ENCODE measurements around the gene CARD10.

Gene CARD10

DNA sequence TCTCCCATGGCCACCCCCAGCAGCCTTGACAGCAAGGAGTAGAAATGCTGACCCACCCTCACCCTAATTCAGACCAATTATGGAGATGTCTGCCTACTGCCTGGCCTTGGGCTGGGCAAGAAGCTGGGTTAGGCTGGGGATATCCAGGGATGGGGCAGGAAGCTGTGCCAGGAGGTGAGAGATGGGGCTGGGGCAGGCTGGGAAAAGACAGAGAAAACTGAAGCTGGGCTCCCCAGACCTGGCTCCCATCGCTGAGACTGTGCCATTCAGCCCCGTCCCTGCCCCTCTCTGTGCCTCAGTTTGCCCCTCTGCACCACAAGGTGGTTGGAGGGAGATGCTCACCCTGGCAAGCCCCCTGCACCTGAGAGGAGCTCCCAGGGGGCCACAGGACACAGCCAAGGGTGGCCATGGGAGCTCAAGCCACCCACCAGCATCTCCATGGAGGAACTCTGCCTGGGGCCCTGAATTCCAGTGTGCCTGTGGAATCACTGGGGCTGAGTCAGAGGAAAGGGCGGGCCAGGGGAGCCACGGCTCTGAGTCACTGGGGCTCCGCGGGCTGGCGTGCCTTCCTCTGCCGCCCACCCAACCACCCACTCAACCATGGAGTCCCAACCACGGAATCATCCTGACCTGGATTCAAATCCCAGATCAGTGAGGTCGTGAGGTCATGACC lies 6.0 kb upstream of the CARD10 start:
- DNase-seq, result no peak

DNA sequence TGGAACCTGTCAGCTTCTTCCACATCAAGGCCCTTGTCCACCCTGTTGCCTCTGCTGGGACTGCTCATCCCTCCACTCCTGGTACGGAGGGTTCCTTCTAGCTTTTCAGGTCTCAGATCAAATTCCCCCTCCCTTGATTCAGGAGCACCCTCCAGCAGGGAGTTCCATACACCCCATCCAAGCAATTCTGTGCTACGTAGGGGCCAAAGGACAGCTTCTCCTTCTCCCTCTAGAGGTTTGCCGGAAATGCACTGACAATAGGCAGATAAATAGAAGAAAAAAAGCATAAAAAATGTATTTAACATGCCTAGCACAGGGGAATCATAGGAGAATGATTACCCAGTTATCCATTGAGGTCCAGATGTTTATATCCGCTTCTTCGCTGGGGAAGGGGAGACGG lies 3.3 kb upstream of the CARD10 start:
- DNase-seq, result no peak

DNA sequence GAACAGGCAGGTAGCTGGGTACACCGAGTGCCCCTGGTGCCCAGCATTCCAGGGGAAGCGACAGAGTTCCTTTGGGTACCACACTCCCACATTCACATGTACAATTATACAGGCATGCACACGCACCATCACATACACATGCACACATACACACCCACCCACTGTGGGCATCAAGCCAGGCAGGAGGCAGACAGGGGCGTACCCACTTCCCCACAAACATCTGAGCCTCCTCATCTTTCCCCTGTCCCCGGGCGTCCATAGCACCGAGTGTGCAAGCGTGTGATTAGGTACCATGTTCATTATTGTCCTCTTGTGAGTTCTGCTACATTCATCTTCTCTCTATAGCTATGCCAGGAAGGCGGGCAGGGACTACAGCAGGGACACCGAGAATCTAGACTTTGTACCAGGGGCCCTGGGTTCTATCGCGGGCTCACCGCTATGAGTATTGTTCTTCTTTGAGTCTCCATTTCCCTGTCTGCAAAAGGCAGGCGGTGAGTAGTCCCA lies 2.1 kb upstream of the CARD10 start:
- DNase-seq, result no peak

DNA sequence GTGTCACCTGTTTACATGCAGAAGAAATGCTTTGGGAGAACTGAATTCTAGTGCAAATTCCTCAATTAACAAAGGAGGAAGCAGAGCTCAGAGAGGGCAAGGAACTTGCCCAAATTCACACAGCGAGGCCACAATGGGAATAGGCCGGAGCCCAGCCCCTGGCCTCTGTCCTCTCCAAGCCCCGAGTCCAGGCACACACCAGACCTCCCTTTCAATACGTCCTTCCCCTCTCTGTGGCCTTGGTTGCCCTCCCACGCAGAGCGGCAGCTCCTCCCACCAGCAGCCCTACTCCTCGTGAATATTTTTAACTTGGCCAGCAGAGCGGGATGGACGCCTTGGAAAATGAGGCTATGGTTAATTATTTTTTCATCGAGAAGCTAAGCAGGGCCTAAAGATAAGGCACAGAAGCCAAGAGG lies 1.6 kb upstream of the CARD10 start:
- no peak for DNase-seq

DNA sequence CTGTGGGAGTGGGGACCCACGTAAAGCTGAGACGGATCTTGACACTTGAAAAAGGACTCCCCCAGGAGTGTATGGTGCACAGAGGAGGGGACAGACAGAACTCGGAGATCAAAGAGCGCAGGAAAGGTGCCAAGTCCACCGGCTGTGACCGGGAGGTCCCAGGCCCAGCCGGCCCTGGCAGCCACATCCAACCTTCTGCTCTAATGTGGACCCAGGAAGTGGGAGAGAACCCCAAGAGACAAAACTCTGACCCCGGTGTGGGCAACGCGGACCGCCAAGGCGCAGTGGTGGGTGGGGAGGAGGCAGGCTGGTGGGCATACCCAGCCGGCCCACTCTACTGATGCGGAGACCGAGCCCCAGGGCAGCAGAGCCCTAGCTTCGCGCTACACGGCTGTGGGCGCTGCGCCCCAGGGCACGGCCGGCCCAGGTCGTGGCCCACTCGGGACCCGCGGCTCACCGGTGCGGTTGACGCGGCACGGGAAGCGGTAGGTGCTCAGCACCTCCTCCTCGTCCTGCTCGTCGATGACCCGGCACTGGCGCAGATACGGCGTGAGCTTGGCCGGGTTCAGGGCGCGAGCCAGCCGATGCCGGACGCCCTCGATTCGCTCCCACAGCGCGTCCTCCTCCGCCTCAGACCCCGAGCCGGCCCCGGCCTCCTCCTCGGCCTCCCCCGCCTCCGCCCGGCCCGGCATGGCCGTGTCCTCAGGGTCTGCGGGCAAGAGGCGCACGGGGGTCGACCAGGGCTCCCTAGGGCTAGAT lies 527 bp downstream of the CARD10 start:
- no peak for DNase-seq

DNA sequence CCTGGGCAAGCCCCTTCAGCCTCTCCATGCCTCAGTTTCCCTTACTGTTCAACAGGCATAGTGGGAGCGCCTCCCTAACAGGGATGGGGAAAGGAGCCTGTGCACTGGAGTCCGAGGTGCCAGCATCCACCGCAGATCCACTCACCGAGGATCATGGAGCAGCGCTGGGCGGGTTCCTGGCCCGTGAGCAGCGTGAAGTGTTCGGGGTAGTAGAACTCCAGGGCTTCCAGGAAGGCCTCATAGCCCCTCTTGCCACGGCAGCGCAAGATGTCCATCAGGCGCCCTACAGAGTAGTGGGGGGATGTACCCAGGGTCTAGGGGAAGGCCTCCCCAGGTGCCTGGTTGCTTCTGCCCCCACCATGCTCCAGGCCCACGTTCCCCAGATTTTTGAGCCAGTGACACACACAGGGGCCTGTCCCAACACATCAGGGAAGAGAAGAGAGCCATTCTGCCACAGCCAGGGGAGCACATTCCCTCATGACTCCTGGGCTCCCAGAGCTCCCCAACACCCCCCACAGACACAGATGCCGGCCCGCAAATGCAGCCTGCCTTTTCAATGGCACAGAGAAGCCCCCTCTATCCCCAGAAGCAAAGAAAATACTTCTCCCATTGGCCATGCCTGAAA lies 1.3 kb downstream of the CARD10 start:
- DNase-seq, result no peak

DNA sequence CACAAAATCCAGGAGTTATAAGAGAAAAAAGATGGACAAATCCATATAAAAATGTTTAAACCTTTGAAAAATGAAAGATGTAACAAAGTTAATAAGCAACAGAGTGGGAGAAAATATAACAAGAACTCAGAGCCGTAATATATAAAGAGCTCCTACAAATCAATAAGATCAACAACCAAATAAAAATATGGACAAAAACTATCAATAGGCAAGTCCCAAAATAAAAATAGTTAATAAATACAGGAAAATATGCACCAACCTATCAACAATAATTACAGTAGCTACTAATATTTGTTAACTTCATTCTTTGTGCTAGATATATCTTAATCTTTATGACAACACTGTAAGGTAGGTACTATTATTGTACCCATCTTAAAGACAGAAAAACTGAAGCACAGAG lies 2.8 kb downstream of the CARD10 start:
- no peak for DNase-seq

DNA sequence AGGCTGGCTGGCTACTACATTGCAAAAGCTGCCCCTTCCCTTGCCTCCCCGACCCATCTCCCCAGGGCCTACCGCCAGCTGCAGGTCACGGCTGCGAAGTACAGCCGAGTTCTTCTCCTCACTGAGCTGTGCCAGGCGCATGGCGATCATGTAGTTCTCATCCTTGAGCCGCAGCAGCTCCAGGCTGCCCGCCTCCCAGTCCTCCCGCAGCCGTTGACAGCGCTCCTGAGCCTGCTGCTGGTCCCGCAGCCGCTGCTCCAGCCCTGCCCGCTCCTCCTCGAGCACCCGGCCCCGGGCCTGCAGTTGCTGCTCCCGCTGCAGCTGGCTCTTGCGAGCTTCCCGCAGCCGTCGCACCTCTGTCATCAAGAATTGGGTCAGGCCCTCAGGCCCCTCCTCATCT lies 3.3 kb downstream of the CARD10 start:
- DNase-seq, result no peak

DNA sequence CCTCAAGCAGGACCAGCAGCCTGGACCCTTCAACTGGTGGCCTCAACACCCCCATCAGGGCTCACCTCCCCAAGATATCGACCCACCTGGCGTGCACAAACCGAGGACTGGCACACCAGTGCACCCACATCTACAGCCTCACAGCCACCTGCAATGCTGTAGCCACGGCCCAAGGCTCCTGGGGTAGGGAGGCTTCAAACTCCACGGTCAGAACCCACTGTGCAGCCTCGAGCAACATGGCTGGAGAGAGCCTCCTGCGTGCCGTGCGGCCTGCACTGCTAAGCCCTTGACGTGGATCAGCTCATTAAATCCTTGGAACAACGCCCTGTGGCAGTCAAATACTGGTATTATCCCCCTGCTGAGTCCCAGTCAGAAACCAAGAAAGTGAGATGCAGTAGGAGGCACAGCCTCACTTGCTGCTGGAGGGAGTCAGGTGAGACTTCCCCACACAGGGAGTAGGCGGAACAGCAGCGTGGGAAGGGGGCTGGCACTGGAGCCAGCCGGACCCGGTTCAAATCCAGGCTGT lies 4.6 kb downstream of the CARD10 start:
- peak; percentile 10 to 46 for DNase-seq

DNA sequence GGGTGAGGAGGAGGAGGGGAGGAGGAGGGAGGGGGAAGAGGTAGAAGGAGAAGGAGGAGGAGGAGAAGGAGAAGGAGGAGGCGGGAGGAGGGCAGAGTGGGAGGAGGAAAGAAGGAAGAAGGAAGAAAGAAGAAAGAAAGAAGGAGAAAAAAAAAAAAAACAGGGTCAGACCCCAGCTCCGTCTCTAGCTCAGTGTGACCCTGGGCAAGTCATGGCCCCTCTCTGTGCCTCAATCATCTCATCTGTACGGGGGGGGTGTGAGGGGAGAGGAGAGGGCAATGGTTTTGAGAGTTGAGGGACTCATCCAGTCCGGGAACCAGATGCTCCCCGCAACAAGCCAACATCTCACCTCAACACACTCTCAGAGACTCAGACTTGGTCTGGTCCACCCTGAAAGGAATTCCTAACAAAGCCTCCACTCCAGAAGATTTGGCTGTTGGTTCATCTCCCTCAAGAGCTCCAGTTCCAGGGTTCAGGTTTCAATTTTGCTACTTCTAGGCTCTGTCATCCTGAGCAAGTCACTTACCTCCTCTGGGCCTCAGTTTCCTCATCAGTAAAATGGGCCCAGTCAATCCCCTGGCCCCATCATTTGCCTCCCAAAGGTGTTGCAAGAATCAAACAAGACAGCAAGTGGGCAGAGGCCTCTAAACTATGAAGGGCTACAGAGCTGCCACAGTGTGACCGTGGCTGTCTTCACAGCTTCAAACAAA lies 7.7 kb downstream of the CARD10 start:
- no peak for DNase-seq

DNA sequence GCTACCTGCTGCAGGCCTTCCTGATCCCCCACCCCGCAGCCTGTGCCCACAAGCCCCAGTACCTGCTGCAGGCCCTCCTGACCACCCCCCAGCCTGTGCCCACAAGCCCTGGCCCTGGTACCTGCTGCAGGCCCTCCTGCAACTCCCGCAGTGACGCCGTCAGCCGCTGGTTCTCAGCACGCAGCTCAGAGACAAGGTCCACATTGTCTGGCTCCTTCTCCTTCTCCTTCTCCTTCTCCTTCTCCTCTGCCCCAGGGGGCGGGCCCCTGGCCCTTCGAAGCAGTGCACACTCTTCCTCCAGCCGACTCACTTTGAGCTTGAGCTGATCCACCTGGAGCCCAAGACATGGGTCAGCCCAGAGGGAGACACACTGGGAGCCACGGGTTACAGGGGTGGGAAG lies 9.1 kb downstream of the CARD10 start:
- DNase-seq, result no peak

DNA sequence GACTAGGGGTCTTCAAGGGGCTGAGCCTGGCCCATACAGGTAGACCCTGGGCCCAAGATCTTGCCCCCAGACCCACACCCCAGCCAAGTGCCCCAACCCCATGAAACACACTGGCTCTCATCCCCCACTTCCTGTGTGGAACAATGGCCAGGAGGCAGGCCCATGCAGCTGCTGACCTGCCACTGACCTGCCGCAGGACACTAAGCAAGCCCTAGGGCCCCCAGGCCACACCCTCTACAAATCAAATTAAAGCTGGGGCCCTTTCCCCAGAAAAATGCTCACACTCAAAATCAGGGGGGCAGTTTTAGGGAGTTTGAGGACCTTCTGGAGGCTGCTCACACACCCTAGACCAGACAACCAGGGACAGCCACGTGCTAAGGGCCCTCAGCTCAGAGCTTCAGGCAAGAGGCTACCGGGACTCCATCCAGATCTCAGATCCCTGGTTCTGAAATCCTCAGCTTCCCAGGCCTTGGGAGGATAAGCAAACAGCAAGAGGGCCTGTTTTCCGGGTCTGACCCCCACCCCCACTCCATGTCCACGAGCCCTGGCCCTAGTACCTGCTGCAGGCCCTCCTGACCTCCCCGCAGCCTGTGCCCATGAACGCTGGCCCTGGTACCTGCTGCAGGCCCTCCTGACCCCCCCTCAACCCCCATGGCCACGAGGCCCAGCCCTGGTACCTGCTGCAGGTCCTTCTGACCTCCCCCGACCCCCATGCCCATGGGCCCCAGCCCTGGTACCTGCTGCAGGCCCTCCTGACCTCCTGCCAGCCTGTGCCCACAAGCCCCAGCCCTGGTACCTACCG lies 10.0 kb downstream of the CARD10 start:
- no peak for DNase-seq

DNA sequence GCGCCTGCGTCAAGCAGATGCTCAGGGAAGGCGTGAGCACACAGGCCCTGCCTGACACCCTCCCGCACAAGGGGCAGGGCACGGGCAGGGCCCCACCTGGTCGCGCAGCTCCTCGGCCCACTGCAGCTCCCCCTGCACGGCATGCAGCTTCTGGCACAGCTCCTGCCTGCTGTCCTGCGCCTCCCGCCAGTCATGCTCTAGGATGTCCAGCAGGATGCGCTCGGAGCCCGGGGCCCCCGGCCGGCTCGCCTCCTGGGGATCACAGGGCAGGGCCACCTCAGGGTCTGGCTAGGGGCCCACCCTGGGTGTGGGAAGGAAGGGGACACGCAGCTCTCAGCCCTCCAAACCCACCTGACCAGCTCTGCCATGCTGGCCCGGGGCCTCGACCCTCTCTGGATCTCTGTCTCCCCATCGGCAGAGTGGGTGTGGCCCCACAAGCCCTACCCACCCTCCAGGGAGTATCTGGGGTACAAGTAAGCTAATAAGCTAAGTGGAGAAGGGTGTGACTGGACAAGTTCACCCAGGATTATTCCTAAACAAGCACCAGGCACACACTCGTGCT lies 10.7 kb downstream of the CARD10 start:
- no peak for DNase-seq

DNA sequence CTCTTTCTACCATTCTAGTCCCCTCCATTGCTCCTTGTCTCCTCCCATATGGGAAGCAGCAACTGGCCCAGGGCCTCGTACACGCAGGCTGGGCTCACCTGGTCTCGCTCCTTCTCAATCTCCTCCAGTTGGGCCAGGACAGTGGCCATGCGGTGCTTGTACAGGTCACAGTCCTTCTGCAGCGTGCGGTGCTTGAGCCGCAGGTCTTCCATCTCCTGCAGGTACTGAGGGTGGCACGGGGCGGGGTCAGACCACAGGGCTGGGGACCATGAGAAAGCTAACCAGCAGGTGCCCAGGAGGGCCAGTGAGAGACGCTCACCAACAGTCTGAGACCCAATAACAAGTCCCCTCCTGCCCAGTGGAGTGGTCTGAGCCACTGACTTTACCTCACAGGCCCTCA lies 11.5 kb downstream of the CARD10 start:
- DNase-seq, result no peak

DNA sequence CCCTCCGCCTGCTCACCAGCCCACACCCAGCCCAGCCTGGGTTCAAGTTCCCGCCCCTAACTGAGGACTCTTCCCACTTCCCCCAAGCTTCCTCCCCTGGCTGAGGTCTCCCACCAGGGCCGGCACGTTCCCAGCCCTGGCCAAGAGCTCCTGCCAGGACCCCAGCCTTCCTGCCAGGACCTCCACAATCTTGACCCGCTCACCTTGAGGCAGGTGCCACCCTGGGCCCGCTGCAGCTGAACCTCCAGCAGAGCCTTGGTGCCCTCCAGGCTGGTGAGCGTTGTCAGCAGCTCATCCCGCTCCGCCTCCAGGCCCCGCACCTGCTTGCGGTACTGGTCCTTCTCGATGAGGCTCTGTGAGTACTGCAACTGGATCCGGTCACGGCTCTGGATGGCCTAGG lies 13.2 kb downstream of the CARD10 start:
- no peak for DNase-seq

DNA sequence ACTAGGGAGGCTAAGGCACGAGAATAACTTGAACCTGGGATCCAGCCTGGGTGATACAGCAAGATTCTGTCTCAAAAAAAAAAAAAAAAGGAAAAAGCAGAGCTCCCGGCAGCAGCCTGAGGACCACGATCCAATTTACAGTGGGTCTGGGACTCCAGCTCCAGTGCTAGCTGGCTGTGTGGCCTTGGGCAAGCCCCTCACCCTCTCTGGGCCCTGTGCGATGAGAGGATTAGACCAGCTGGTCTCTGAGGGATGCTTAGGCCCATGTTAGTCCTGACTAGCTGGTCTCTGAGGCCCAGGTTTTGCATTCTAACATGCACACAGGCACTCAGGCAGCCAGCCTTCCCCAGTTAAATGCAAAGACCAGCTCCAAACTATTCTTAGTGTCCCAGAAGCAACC lies 13.7 kb downstream of the CARD10 start:
- no peak for DNase-seq

DNA sequence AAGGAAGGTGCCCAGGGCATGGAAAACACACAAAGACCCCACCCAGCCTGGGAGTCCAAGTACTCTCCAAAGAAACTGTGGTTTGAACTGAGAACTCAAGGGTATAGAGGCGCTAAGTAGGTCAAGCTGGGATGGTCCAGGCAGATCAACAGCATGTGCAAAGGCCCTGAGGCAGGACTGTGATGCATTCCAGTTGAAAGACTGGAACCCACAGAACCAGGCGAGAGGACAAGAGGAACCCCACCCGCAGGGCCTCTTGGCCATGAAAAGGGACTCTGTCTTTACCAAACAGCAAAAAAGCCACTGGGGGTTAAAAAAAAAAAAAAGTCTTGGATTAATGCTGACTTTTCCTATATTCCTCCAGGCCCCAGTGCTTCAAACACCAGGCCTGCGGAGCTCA lies 14.3 kb downstream of the CARD10 start:
- no peak for DNase-seq

DNA sequence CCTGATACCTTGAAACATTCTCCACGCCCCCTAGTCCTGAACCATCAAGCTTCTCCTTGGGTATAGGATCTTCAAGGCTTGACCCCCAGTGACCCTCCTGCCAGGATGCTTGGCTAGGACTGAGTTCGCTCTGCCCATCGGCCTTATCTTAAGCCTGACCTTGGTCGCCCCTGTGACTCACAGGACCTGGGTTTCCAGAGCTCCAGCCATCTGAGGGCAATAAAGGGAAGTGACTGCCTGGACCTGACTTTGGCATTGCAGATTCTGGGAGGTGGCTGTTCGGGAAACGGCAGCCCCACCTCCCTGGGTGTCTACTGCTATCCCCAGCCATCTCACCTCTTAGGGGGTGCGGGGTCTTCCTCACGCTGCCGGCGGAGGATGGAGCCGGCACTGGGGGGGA lies 15.4 kb downstream of the CARD10 start:
- no peak for DNase-seq

DNA sequence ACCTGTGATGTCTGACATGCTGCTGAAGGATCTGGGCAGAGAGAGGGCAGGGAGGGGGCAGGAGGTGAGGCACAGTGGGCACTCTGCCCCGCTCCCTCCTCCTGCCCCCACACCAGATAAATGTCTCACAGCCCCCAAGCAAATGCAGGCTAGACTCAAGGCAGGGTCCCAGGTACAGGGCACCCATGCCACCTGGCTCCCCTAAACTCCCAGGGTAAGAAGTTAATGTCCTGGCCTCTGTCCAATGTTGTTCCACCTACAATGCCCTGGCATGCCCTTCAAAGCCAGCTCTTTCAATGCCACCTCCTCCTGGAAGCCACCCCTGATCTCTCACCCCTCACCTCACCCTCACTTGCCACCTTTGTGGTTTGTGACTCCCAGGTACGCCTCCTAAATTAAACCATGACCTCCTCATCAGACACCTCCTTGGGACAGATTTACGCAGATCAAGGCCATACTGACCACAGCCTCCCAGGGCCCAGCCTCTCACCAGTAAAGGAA lies 16.0 kb downstream of the CARD10 start:
- no peak for DNase-seq

DNA sequence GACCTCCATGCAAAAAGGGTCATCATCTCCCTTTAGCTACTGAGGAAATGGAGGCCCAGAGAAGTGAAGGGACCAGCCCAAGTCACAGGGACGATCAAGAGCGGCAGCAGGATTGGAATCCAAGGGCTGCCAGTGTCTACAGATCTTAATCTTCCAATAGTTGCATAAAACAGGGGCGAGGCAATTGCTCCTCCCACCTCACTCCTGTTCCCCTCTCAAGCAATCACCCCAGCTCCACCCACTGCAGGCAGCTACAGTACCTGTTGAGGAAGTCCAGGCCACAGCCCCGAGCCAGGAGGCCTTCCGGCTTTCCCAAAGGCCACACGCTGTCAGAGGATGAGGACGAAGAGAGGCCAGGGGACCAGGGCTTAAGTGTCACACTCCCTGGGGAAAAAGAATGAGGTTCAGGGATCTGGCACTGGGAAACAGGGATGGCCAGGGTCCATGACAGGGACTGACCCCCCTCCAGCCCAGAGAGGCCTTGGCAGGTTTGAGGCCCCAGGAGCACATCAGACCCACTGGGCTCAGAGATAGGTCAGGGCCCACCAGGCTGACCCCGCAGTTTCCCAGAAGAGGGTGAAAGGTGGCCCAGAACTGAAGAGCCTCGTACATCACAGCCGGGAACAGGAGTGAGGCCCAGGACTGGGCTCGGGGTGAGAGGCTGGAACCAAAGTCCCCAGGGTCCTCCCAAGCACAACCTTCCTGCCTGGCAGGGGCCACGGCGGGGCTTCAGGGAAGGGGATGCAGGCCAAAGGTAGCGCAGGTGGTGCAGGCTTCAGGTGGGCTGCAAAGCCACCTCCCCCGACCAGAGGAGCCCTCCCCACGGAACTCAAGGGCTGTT lies 16.7 kb downstream of the CARD10 start:
- DNase-seq, result no peak
